H1 (cell line): ENCODE results near the gene TSC22D1.

ENCODE experiments used
- POLR2A ChIP-seq, 2 experiments: IDR thresholded peaks; 1 replicate in 1 of 2; 2 replicates in 1 of 2; pipeline ENCODE4 v1.6.1; 2011; ENCODE audit warnings: low read depth in 2 of 2, low read length in 2 of 2, mild to moderate bottlenecking in 2 of 2; ENCODE audit errors: control extremely low read depth in 1 of 2
- SP1 ChIP-seq: IDR thresholded peaks from 2 replicates; pipeline ENCODE4 v1.6.1; 2011; ENCODE audit warnings: low read depth, low read length
- SRF ChIP-seq: IDR thresholded peaks from 2 replicates; pipeline ENCODE4 v1.6.1; 2011; ENCODE audit warnings: mild to moderate bottlenecking, low read depth, low read length, moderate library complexity
- TAF1 ChIP-seq: IDR thresholded peaks from 2 replicates; pipeline ENCODE4 v1.6.1; 2011; ENCODE audit warnings: mild to moderate bottlenecking, low read depth, low read length
- TF ChIP-seq, protein P1 (sequence below), 3 experiments: IDR thresholded peaks; 1 replicate in 2 of 3; 2 replicates in 1 of 3; pipeline versions ENCODE4 v1.5.1 to v1.6.1; 2011; ENCODE audit warnings: low read length in 3 of 3, mild to moderate bottlenecking in 3 of 3, inconsistent platforms in 2 of 3, low read depth in 1 of 3, moderate library complexity in 1 of 3; ENCODE audit not compliant: insufficient read depth in 1 of 3; ENCODE audit errors: control extremely low read depth in 1 of 3

DNA sequence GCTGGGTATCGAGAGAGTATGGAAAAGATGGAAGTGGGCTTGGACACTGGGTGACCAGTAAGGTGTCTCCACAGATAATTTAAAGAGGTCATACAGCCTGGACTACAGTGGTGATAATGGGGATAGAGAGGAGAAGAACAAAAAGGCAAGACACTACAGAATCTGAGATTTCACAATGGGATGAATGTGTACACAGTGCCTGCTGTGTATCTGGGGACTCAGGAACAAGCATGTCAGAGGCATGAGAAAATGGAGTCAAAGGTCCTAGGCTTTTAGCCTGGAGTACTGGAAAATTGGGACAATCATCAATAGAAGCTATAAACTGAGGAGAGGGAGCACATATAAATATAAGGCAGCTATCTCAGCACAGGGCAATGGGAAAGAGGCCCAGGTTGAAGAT, 69.4 kb downstream of the TSC22D1 start:
- TF ChIP-seq TAF1 = no peak
- no peak for TF ChIP-seq SP1
- TF ChIP-seq POLR2A (IDR thresholded peaks at IDR 0.05; ENCODE audit: control extremely low read depth in 1 of 2, low read depth in 2 of 2, low read length in 2 of 2) = no peak
- TF ChIP-seq, protein P1, sequence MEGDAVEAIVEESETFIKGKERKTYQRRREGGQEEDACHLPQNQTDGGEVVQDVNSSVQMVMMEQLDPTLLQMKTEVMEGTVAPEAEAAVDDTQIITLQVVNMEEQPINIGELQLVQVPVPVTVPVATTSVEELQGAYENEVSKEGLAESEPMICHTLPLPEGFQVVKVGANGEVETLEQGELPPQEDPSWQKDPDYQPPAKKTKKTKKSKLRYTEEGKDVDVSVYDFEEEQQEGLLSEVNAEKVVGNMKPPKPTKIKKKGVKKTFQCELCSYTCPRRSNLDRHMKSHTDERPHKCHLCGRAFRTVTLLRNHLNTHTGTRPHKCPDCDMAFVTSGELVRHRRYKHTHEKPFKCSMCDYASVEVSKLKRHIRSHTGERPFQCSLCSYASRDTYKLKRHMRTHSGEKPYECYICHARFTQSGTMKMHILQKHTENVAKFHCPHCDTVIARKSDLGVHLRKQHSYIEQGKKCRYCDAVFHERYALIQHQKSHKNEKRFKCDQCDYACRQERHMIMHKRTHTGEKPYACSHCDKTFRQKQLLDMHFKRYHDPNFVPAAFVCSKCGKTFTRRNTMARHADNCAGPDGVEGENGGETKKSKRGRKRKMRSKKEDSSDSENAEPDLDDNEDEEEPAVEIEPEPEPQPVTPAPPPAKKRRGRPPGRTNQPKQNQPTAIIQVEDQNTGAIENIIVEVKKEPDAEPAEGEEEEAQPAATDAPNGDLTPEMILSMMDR (IDR thresholded peaks at IDR 0.05; ENCODE audit: control extremely low read depth in 1 of 3, insufficient read depth in 1 of 3, low read depth in 1 of 3, low read length in 3 of 3) = no peak
- no peak for TF ChIP-seq SRF
